Chondrocyte (in vitro differentiated cells): ENCODE data around the gene STXBP5L. TPM values are rescaled to one million over a fixed set of nuclear protein-coding genes. Genes with fewer than 3 reads are reported as not detected.
"Not testable (repeated sequence)": the region's sequence is repeated elsewhere in the genome, so short reads cannot be mapped to it uniquely, and the experiment has no call there.

Source experiments
- DNase-seq: peaks from one replicate; pipeline ENCODE4 v3.0.0; 2021; ENCODE audit warnings: mixed read lengths, low spot score
- H3K27ac Mint-ChIP-seq: one replicate; pipeline ENCODE4 v1.8.0; 2021; ENCODE audit warnings: mild to moderate bottlenecking, moderate library complexity, mixed read lengths; ENCODE audit not compliant: unreplicated experiment
- H3K27me3 Mint-ChIP-seq: 2 replicates; pipeline ENCODE4 v1.8.0; 2021; ENCODE audit warnings: low read depth, mixed read lengths
- H3K36me3 Mint-ChIP-seq: 2 replicates; pipeline ENCODE4 v1.8.0; 2021; ENCODE audit warnings: low read depth, mixed read lengths
- H3K4me1 Mint-ChIP-seq: 2 replicates; pipeline ENCODE4 v1.8.0; 2021; ENCODE audit warnings: low read depth, mild to moderate bottlenecking, mixed read lengths
- H3K4me3 Mint-ChIP-seq: one replicate; pipeline ENCODE4 v1.8.0; 2021; ENCODE audit warnings: mild to moderate bottlenecking, moderate library complexity, mixed read lengths; ENCODE audit not compliant: unreplicated experiment
- H3K9me3 Mint-ChIP-seq: 2 replicates; pipeline ENCODE4 v1.8.0; 2021; ENCODE audit warnings: low read depth, mixed read lengths
- total RNA-seq: library from RNA; stranded (reverse); gene quantifications from 3 replicates; pipeline ENCODE4 v1.2.1, GENCODE V29; 2021
- TF ChIP-seq, protein P1 (sequence below): fragments of 200-600 bp; sonication (generic); IDR thresholded peaks from 2 replicates; pipeline ENCODE4 v1.5.0; 2021; ENCODE audit warnings: antibody characterized with exemption, mild to moderate bottlenecking, moderate library complexity

The STXBP5L gene
- total RNA-seq, 1 donor from 2014 or later = not detected

DNA sequence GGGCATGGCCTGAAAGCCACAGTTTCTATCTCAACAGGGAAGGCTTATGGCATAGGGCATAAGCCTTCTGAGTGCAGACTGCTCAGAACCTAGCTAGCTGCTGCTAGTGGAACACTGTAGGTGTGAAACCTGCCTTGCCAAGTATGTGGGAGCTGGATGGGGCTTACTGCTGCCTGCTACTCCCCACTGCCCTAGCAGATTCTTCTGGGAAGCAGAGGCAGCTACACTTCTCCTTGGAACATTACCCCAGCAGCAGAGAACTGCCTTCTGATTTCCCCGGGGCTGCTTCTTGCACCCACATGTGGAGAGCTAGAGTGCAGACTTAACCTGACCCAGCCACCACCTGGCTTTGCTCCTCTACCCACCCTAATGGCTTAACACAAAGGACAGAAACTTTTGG, 422.1 kb downstream of the STXBP5L start:
- H3K4me1 Mint-ChIP-seq = no peaks in the 10 kb centered on the region
- no peak overlapping the region for H3K27ac Mint-ChIP-seq
- H3K27me3 Mint-ChIP-seq = peaks cover 4% of the 10 kb centered on the region
- TF ChIP-seq, protein P1, sequence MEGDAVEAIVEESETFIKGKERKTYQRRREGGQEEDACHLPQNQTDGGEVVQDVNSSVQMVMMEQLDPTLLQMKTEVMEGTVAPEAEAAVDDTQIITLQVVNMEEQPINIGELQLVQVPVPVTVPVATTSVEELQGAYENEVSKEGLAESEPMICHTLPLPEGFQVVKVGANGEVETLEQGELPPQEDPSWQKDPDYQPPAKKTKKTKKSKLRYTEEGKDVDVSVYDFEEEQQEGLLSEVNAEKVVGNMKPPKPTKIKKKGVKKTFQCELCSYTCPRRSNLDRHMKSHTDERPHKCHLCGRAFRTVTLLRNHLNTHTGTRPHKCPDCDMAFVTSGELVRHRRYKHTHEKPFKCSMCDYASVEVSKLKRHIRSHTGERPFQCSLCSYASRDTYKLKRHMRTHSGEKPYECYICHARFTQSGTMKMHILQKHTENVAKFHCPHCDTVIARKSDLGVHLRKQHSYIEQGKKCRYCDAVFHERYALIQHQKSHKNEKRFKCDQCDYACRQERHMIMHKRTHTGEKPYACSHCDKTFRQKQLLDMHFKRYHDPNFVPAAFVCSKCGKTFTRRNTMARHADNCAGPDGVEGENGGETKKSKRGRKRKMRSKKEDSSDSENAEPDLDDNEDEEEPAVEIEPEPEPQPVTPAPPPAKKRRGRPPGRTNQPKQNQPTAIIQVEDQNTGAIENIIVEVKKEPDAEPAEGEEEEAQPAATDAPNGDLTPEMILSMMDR = no peak
- H3K4me3 Mint-ChIP-seq = no peak overlapping the region
- H3K9me3 Mint-ChIP-seq = peaks cover 6% of the 10 kb centered on the region
- no peak for DNase-seq
- H3K36me3 Mint-ChIP-seq = no peaks in the 10 kb centered on the region

DNA sequence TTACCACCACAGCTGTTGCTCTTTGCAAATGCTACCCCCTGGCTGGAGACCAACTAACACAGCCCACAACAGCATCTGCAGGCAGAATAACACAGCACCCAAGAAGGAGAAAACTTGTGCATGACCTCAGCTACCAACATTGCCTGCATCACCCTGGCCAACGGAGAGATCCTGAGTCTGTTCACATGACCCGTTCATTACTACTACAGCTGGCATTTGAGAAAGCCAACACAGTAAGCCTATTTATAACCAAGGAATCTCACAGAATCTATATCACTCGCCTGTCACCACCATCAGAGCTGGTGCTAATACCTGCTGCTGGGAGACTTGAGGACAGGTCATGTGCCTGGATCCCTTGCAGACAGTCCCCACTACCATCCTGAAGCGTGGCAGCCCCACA, 422.6 kb downstream of the STXBP5L start:
- Mint-ChIP-seq H3K4me1 (no peaks in the 10 kb centered on the region), H3K9me3 (peaks cover 6% of the 10 kb centered on the region), H3K27me3 (peaks cover 4% of the 10 kb centered on the region), H3K27ac (no peak overlapping the region), H3K4me3 (no peak overlapping the region), H3K36me3 (no peaks in the 10 kb centered on the region)
- TF ChIP-seq, protein P1 = no peak
- no peak for DNase-seq

DNA sequence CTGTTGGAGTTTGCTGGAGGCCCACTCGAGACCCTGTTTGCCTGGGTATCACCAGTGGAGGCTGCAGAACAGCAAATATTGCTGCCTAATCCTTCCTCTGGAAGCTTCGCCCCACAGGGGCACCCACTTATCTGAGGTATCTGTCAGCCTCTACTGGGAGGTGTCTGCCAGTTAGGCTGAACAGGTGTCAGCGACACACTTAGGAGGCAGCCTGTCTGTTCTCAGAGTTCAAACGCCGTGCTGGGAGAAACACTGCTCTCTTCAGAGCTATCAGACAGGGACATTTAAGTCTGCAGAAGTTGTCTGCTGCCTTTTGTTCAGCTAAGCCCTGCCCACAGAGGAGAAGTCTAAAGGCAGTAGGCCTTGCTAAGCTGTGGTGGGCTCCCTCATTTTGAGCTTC, 448.0 kb downstream of the STXBP5L start:
- not testable (repeated sequence) for H3K27me3 Mint-ChIP-seq, H3K36me3 Mint-ChIP-seq, H3K27ac Mint-ChIP-seq, H3K4me3 Mint-ChIP-seq, H3K4me1 Mint-ChIP-seq, DNase-seq
- H3K9me3 Mint-ChIP-seq = peaks cover 42% of the 10 kb centered on the region

DNA sequence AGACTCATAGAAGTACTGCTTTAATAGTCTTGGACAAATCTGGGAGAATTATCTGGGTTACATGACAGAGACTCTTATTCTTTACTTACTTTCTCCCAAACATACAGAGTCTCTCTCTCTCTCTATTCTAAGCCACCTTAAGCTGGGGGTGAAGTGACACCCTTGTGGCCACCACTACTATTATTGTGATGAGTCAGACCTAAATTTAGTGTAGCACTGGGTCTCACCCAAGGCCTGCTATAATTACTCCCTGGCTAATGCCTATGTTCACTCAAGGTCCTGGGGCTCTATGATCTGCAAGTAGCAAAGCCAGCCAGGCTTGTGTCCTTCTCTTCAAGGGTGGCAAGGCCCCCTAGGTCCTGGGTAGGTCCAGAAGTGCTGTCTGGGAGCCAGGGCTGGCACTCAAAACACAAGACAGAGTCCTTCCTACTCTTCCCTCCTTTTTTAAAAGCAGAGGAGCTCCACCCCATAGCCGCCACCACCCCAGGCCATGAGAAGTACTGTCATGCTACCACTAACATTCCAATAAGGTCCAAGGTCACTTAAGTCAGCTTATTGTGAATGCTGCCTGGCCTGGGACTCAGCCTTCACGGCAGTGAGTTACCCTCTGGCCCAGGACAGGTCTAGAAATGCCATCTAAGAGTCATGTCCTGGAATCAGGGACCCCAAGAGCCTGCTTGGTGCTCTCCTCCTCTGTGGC, 454.2 kb downstream of the STXBP5L start:
- Mint-ChIP-seq H3K27ac (no peak overlapping the region), H3K9me3 (peaks cover 29% of the 10 kb centered on the region), H3K4me1 (no peaks in the 10 kb centered on the region), H3K36me3 (no peaks in the 10 kb centered on the region), H3K27me3 (no peaks in the 10 kb centered on the region), H3K4me3 (no peak overlapping the region)
- TF ChIP-seq, protein P1 = no peak
- DNase-seq = no peak

DNA sequence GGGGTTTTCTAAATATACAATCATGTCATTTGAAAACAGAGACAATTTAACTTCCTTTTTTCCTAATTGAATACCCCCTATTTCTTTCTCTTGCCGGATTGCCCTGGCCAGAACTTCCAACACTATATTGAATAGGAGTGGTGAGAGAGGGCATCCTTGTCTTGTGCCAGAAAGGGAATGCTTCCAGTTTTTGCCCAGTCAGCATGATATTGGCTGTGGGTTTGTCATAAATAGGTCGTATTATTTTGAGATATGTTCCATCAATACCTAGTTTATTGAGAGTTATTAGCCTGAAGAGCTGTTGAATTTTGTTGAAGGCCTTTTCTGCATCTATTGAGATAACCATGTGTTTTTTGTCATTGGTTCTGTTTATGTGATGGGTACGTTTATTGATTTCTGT, 480.3 kb downstream of the STXBP5L start:
- H3K9me3 Mint-ChIP-seq = peaks cover 15% of the 10 kb centered on the region
- not testable (repeated sequence) for H3K27ac Mint-ChIP-seq, DNase-seq, H3K36me3 Mint-ChIP-seq, H3K4me1 Mint-ChIP-seq, H3K4me3 Mint-ChIP-seq
- peaks cover 16% of the 10 kb centered on the region for H3K27me3 Mint-ChIP-seq

DNA sequence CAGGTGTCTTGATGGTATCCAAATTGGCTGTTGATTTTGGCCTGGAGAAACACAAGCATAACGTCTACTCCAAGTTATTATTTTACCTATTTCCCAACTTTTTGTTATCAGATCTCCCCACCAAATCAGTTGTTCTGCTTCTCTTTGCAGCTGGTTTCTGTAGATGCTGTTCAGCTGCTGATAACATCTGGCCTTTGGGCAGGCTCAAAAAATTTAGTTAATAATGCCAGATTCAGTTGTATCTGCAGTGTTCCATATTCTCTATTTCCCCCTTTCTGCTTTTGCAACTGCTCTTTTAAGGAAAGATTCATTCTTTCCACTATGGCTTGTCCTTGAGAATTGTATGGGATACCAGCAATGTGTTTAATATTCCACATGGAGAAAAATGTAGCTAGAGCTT, 488.0 kb downstream of the STXBP5L start:
- not testable (repeated sequence) for H3K36me3 Mint-ChIP-seq, DNase-seq, H3K4me1 Mint-ChIP-seq, H3K27me3 Mint-ChIP-seq, H3K4me3 Mint-ChIP-seq, H3K27ac Mint-ChIP-seq
- peaks cover 15% of the 10 kb centered on the region for H3K9me3 Mint-ChIP-seq

DNA sequence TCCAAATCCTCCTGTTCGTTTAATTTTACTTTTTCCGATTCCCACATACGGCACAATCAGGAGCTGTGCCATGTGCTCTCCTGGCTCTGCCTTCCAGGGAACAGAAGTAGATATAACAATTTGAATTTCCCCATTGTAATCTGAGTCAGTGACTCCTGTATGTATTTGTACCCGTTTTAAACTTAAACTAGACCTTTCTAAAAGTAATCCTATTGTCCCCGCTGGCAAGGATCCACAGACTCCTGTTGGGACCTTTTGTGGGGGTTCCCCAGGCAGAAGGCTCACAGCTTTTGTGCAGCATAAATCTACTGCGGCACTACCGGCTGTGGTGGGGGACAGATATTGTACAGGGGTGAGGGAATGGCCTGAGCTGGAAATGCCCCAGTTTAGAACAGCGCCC, 490.0 kb downstream of the STXBP5L start:
- not testable (repeated sequence) for DNase-seq, H3K36me3 Mint-ChIP-seq, H3K27me3 Mint-ChIP-seq, H3K4me1 Mint-ChIP-seq, H3K27ac Mint-ChIP-seq, H3K4me3 Mint-ChIP-seq
- peaks cover 12% of the 10 kb centered on the region for H3K9me3 Mint-ChIP-seq
